Neutrophil (primary cell): ENCODE data around the gene UGDH.

Source experiments
- H3K27ac ChIP-seq: fragments of 200-600 bp; sonication (generic); 2 replicates; pipeline ENCODE4 v1.5.1; 2016; ENCODE audit warnings: mild to moderate bottlenecking, moderate library complexity
- H3K27me3 ChIP-seq: fragments of 200-600 bp; sonication (generic); 2 replicates; pipeline ENCODE4 v1.6.0; 2016; ENCODE audit warnings: mild to moderate bottlenecking
- H3K36me3 ChIP-seq: fragments of 200-600 bp; sonication (generic); 2 replicates; pipeline ENCODE4 v1.5.1; 2017
- H3K4me1 ChIP-seq, 2 experiments: fragments of 200-600 bp in 1 of 2; sonication (generic) in 1 of 2; 1 replicate in 1 of 2; 2 replicates in 1 of 2; pipeline versions ENCODE4 v1.5.1 to v1.6.1; 2013 to 2016; ENCODE audit warnings: low read depth in 1 of 2, low read length in 1 of 2, mild to moderate bottlenecking in 1 of 2, moderate library complexity in 1 of 2; ENCODE audit not compliant: control insufficient read depth in 1 of 2, insufficient read depth in 1 of 2
- H3K4me3 ChIP-seq, 2 experiments: fragments of 200-600 bp in 1 of 2; sonication (generic) in 1 of 2; 1 replicate in 1 of 2; 2 replicates in 1 of 2; pipeline ENCODE4 v1.5.1; 2013 to 2016; ENCODE audit warnings: low read depth in 1 of 2, low read length in 1 of 2, mild to moderate bottlenecking in 1 of 2, moderate library complexity in 1 of 2
- H3K9me3 ChIP-seq: fragments of 200-600 bp; sonication (generic); 2 replicates; pipeline ENCODE4 v1.5.1; 2016
- TF ChIP-seq, protein P1 (sequence below): fragments of 200-600 bp; sonication (generic); IDR thresholded peaks from 2 replicates; pipeline ENCODE4 v1.5.1; 2016; ENCODE audit warnings: antibody characterized with exemption

Gene UGDH

DNA sequence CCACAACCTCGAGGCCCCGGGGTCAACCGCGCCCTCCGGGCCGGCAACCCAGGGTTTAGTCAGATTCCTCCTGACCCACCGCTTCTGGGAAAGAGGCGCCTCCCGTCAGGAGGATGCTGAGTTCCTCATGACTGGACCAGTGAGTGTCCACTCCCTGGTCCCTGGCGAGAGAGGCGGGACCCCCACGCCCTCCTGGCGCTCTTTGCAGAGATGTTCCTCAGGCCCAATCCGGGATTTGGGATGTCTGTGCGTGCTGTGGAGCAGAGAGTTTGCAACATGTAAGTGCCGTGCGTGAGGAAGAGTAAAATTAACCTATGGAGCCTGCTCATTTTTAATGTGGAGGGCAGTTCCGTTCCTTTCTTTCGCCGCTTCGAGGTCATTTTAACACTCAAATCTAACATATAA lies 824 bp upstream of the UGDH start:
- H3K36me3 ChIP-seq = no peaks in the 10 kb centered on the region
- peak overlapping the region; percentile 92 to 98 for H3K4me3 ChIP-seq
- H3K9me3 ChIP-seq = no peaks in the 10 kb centered on the region
- no peaks in the 10 kb centered on the region for H3K27me3 ChIP-seq
- H3K27ac ChIP-seq = peak overlapping the region; percentile 60
- TF ChIP-seq, protein P1, sequence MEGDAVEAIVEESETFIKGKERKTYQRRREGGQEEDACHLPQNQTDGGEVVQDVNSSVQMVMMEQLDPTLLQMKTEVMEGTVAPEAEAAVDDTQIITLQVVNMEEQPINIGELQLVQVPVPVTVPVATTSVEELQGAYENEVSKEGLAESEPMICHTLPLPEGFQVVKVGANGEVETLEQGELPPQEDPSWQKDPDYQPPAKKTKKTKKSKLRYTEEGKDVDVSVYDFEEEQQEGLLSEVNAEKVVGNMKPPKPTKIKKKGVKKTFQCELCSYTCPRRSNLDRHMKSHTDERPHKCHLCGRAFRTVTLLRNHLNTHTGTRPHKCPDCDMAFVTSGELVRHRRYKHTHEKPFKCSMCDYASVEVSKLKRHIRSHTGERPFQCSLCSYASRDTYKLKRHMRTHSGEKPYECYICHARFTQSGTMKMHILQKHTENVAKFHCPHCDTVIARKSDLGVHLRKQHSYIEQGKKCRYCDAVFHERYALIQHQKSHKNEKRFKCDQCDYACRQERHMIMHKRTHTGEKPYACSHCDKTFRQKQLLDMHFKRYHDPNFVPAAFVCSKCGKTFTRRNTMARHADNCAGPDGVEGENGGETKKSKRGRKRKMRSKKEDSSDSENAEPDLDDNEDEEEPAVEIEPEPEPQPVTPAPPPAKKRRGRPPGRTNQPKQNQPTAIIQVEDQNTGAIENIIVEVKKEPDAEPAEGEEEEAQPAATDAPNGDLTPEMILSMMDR = no peak
- peaks cover 16 to 19% of the 10 kb centered on the region in 2 experiments for H3K4me1 ChIP-seq

GRCh38 chr4:39526765-39527295 lies 409 bp downstream of the UGDH start:
- Histone ChIP-seq H3K9me3 (no peaks in the 10 kb centered on the region), H3K4me3 (peak overlapping the region; percentile 92 to 98), H3K4me1 (peaks cover 16 to 19% of the 10 kb centered on the region in 2 experiments), H3K27ac (peak overlapping the region; percentile 60), H3K36me3 (no peaks in the 10 kb centered on the region), H3K27me3 (no peaks in the 10 kb centered on the region)
- TF ChIP-seq, protein P1 = no peak

GRCh38 chr4:39525822-39526690 lies 1.2 kb downstream of the UGDH start:
- H3K4me1 ChIP-seq = peaks cover 16 to 19% of the 10 kb centered on the region in 2 experiments
- no peak overlapping the region for H3K27ac ChIP-seq
- no peaks in the 10 kb centered on the region for H3K9me3 ChIP-seq
- H3K4me3 ChIP-seq = peak overlapping the region; percentile 92 to 98
- no peaks in the 10 kb centered on the region for H3K36me3 ChIP-seq
- no peaks in the 10 kb centered on the region for H3K27me3 ChIP-seq
- TF ChIP-seq, protein P1 = no peak

GRCh38 chr4:39524161-39524957 lies 2.9 kb downstream of the UGDH start:
- Histone ChIP-seq H3K27ac (no peak overlapping the region), H3K4me1 (peaks cover 16 to 19% of the 10 kb centered on the region in 2 experiments), H3K9me3 (no peaks in the 10 kb centered on the region), H3K27me3 (no peaks in the 10 kb centered on the region), H3K36me3 (no peaks in the 10 kb centered on the region), H3K4me3 (no peak overlapping the region)
- TF ChIP-seq, protein P1 = no peak

DNA sequence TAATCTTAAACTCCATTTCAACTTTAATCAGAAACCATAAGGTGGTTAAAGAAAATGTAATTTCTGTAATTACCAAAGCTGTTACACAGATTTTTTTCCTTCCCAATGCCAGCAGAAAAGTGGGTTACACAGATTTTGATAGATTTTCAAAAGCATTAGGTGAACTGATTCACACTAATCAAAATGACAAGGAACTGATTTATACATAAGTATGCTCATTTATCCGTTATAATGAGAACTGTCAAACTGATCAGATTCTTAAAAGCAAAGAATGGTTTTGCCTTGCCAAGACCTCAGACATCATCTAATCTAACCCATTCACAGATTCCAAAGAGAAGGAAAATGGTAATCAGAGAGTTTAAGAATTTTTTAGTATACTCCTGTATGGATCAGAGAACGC lies 5.2 kb downstream of the UGDH start:
- Histone ChIP-seq H3K27ac (no peak overlapping the region), H3K36me3 (no peaks in the 10 kb centered on the region), H3K27me3 (no peaks in the 10 kb centered on the region), H3K4me3 (no peak overlapping the region), H3K4me1 (peaks cover 8 to 9% of the 10 kb centered on the region in 2 experiments), H3K9me3 (no peaks in the 10 kb centered on the region)
- TF ChIP-seq, protein P1 = no peak
